Fibroblast of skin of abdomen (primary cell): ENCODE data around the gene OR10V1.

Experiments used
- DNase-seq: peaks from one replicate; pipeline ENCODE4 v3.0.0-alpha.2; 2013

OR10V1 gene

DNA sequence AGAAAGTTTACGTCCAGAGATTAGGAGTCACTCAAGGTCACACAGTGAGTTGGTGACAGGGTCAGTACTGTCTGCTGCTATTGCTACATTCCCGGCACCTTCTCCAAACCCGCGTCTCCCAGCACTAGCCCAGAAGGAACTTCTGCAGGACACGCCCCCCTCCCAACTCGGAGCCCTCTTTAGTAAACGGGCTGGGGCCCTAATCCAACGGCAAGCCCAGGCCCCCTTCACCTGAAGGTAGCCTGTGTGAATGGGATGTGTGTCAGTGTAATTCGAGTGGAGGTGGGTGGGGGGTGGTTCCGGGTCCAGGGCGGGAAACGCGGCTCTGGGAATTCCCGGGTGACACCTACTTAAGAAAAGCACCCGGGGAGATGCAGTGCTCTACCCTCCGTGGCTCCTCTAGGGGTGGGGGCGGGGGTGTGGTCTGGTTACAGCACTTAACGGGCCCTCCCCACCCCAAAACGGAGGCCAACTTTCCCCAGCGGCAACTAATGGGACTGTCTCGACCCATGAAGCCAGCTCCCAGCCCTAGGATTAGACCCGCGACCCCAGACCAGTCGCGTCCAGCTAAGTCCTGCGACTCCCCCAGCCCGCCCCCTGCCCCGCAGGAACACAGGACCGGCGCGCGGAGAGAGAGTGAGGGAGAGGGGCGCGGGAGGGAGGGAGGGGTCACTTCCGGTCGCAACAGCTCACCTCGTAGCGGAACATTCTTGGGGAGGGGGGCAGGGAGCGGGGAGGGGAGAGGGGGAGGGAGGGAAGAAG, 45.3 kb downstream of the OR10V1 start:
- peak; percentile 35 for DNase-seq

GRCh38 chr11:59667812-59668187, 45.8 kb downstream of the OR10V1 start:
- DNase-seq: no peak

- DNase-seq: peak; percentile 18
Observed at GRCh38 chr11:59666969-59667368, 46.7 kb downstream of the OR10V1 start.
